NCI-H2107 treated with DMSO at 0.1 percent for 48 hours (cell line): ENCODE data around the gene TRAF3IP1.

Experiments used
- DNase-seq: peaks from one replicate; lab custom pipeline; 2025; ENCODE audit not compliant: unreplicated experiment; lab: John Stamatoyannopoulos, UW

Gene TRAF3IP1

DNA sequence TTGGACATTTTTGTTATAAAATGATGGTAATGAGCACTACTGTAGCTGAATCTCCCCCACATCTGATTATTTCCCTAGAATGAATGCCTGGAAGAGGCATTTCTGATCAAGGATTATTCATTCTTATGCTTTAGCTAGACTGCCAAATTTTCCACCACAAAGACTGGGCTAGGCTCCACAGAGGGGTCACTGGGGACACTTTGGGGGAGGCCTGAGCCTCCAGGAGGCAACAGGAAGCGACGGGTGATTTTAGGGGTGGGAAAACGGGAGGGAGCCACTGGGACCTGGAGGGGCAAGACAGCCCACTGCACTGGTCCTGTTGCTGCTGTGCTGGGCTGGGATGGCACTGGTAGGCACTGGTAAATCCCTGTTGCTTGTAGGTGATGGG, 104.0 kb downstream of the TRAF3IP1 start:
- no peak for DNase-seq

DNA sequence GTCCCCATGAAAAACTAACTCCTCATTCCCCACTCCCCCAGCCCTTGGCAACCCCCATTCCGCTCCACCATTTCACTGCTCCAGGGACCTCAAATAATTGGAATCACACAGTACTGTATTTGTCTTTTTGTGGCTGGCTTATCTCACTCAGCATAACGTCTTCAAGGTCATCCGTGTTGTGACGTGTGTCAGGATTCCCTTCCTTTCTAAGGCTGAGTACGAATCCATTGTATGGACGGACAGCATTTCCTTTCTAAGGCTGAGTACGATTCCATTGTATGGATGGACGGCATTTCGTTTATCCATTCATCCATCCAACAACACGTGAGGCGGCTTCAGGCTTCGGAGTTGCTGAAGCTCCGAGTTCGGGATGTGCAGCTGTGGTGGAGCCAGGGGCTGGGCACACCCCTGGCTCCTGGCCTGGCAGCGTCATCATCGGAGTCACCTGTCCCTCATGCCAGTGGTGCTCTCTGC, 105.2 kb downstream of the TRAF3IP1 start:
- no peak for DNase-seq

- DNase-seq = no peak
Measured at GRCh38 chr2:238425979-238426567, 105.8 kb downstream of the TRAF3IP1 start.

DNA sequence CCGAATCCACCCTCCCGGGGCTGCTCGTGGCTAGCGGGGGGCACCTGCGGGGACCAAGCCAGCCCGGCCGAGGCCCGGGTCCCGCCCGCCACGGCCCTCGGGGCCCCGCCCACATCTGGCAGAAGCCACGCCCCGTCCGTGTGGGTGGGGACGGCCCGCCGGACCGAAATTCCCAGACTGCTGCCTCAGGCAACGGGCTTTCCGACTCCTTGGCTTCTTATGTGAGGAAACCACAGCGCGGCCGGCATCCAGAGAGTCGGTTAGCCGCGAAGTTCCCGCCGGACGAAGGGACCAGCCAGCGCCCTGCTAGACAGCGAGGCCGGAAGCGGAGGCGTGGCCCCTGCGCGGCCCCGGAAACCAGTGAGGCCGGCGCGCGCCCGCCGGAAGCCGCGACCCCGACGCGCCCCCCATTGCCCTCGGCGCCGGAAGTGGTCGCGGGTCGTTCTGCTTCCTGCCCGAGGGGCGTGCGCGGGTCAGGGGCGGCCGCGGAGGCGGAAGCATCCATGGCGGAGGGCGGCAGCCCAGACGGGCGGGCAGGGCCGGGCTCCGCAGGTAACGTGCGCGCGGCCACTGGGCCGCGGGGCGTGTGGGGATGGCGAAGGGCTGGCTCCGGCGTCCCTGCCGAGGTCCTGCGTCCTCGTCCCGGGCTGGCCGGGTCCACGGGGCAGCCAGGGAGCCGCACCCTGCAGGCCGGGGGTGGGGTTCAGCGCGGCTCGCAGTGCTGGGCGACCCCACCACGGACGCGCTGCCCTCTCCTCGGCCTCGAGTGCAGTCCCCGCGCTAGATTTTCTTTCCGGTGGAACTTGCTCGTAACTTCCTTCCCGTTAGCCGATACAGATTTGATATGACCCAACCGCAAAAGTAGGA, 106.5 kb downstream of the TRAF3IP1 start, which contains the start of gene ASB1:
TSS of gene ASB1 (plus strand) at position 360 of the 867 bp plus-strand sequence. CDS start at position 504, 144 bp downstream.
- DNase-seq = peak; percentile 11

- DNase-seq = no peak
Measured at GRCh38 chr2:238427435-238428162, 107.3 kb downstream of the TRAF3IP1 start.

DNA sequence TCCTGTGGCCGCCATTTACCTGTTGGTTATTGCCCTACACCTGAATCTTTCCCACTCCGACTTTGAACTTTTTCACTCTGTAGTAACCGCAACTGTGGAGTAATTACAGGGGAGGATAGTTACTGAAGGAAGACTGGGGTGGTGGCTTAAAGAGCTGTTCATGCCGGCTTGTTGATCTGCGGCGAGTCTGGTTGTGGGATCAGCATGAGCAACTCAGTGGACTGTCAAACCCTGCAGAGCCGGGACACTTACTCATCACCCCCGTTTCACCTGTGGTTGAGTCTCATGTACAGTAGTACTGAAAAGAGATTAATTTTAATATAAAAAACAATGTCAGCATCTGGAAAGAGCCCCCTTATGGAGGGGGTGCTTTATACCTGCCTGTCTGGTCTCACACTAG, 108.5 kb downstream of the TRAF3IP1 start:
- DNase-seq = no peak

DNA sequence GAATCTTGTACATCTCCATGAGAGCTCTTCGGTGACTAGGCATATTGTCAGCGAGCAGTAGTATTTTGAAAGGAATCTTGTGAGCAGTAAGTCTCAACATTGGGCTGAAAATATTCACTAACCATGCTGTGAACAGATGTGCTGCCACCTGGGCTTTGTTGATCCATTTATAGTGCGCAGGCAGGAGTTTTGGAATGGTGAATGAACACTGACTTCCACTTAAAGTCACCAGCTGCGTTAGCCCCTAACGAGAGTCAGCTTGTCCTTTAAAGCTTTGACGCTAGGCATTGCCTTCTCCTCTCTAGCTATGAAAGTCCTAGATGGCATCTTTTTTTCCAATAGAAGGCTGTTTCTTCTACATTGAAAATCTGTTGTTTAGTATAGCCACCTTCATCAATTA, 110.5 kb downstream of the TRAF3IP1 start:
- no peak for DNase-seq

GRCh38 chr2:238431456-238431855, 111.1 kb downstream of the TRAF3IP1 start:
- DNase-seq = no peak

- DNase-seq = no peak
Measured at GRCh38 chr2:238433300-238433915, 113.1 kb downstream of the TRAF3IP1 start.

GRCh38 chr2:238433941-238434845, 113.9 kb downstream of the TRAF3IP1 start:
- no peak for DNase-seq

GRCh38 chr2:238434846-238435751, 114.8 kb downstream of the TRAF3IP1 start:
- no peak for DNase-seq

DNA sequence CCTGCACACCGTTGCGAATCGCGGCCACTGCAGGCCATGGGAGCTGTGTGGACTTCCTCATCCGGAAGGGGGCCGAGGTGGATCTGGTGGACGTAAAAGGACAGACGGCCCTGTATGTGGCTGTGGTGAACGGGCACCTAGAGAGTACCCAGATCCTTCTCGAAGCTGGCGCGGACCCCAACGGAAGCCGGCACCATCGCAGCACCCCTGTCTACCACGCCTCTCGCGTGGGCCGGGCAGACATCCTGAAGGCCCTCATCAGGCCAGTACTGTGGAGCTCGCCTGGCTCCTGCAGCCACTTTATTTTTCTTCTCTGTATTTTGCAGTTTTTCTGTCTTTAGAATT, 115.4 kb downstream of the TRAF3IP1 start:
- DNase-seq = no peak

GRCh38 chr2:238438856-238439849, 118.8 kb downstream of the TRAF3IP1 start:
- no peak for DNase-seq

- no peak for DNase-seq
Measured at GRCh38 chr2:238439917-238440316, 119.6 kb downstream of the TRAF3IP1 start.

DNA sequence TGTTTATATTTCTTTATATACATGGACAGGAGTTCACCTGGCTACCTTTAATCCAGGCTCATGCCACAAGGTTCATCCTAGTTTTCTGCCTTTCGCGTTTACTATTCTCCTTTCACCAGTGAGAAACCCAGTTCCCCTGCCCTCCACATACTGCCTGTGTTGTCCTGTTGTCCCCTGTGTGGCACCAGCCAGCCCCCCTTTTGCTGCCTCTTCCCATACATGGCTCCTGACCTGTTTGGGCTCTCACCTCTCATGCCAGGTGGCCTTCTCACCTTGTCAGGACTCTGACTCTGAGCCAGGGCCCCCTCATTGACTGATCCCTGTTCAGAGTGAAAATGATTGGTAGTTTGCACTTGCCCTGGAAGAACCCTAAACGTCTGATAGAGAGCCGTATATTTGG, 120.0 kb downstream of the TRAF3IP1 start:
- no peak for DNase-seq

- DNase-seq = no peak
Measured at GRCh38 chr2:238440767-238441166, 120.4 kb downstream of the TRAF3IP1 start.

DNA sequence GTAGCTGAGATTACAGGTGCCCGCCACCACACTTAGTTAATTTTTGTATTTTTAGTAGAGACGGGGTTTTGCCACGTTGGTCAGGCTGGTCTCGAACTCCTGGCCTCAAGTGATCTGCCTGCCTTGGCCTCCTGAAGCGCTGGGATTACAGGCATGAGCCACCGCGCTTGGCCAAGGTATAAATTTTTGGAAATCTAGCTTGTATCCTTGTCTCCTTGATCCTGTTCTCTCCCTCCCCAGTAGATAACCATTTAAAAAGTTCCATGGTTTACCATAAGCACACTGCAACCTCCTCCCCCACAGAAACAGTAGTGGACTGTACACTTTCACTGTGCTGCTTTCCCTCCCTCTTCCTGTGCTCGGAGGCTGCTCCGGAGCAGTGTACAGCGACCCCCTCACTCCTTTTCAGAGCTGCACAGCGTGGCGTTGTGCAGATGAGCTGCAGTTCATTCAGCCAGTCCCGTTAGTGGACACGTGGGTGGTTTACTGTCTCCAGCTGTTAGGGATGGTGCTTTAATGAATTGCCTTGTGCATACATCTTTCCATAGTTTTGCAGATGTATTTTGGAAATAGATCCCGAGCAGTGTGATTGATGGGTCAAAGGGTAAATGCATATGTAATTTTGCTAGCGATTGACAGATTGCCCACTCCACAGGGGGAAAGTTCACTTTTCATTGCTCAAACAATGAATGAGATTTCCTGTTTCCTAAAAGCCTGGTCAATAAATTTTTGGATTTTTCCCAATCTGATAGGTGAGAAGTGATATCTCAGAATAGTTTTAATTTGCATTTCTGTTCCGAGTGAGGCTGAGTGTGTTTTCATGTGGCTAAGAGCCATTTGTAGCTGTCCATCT, 121.2 kb downstream of the TRAF3IP1 start:
- DNase-seq = no peak
